SU-DHL-6 (cell line): ENCODE results near the gene CBFA2T3.

ENCODE experiments used
- EZH2phosphoT487 ChIP-seq: fragments of 200-600 bp; sonication (generic), shearing (Covaris generic); conservative IDR thresholded peaks from 2 replicates; pipeline ENCODE4 v1.6.1; 2018; ENCODE audit warnings: mild to moderate bottlenecking, antibody characterized with exemption, low read length, moderate library complexity, mixed read lengths
- TF ChIP-seq, protein P1 (sequence below): fragments of 200-600 bp; sonication (generic); IDR thresholded peaks from one replicate; pipeline ENCODE4 v1.5.1; 2017; ENCODE audit warnings: antibody characterized with exemption, mild to moderate bottlenecking, low read length, moderate library complexity; ENCODE audit not compliant: insufficient read depth, poor library complexity, severe bottlenecking

DNA sequence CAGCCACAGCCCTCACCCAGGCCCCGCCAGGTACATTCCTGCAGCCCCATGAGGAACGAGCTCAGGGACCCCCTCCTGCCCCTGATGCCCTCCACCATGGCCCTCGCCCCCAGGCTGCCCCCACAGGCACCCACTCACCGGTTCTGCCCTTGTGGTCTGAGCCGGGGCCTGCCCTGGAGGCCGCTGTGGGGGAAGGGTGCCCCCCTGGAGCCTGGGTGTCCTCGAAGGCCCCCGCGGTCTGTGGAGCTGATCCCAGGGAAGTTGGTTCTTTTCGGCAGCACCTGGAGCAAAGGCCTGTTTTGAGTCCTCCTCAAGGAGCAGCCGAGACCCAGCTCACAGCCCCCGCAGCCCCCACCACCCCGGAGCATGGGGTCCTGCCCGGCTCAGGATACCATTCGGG, 112.9 kb downstream of the CBFA2T3 start:
- TF ChIP-seq, protein P1, sequence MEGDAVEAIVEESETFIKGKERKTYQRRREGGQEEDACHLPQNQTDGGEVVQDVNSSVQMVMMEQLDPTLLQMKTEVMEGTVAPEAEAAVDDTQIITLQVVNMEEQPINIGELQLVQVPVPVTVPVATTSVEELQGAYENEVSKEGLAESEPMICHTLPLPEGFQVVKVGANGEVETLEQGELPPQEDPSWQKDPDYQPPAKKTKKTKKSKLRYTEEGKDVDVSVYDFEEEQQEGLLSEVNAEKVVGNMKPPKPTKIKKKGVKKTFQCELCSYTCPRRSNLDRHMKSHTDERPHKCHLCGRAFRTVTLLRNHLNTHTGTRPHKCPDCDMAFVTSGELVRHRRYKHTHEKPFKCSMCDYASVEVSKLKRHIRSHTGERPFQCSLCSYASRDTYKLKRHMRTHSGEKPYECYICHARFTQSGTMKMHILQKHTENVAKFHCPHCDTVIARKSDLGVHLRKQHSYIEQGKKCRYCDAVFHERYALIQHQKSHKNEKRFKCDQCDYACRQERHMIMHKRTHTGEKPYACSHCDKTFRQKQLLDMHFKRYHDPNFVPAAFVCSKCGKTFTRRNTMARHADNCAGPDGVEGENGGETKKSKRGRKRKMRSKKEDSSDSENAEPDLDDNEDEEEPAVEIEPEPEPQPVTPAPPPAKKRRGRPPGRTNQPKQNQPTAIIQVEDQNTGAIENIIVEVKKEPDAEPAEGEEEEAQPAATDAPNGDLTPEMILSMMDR: no peak
- TF ChIP-seq EZH2phosphoT487: no peak
